HCT116 (cell line): ENCODE results near the gene CCR5AS.

Source experiments
- ATAC-seq: fragments of 200-7000 bp; cut with Tn5 transposase; 2 replicates; pipeline ENCODE4 v1.9.1; 2020; ENCODE audit warnings: mild to moderate bottlenecking, moderate library complexity
- BruUV-seq: library from RNA; stranded (reverse); fragments of 400-500 nt; replicated peaks from 2 replicates; lab custom pipeline; 2021; lab: Mats Ljungman, UMichigan
- CTCF ChIA-PET: fragments of 300-600 bp; sonication (Branson Sonifier 250); formaldehyde crosslinking; loops from one replicate; lab custom pipeline; 2021; ENCODE audit warnings: antibody characterized with exemption; lab: Charles Lee
- POLR2A ChIA-PET: fragments of 300-600, 350-600 bp; sonication (Branson Sonifier 250); formaldehyde crosslinking; loops from one replicate; lab custom pipeline; 2021; ENCODE audit warnings: antibody characterized with exemption; lab: Charles Lee
- RAD21 ChIA-PET, 2 experiments: fragments of 300-600 bp; sonication (Branson Sonifier 250); formaldehyde crosslinking; loops; one replicate each; lab custom pipeline; 2023; ENCODE audit warnings: low total read pairs in 2 of 2; ENCODE audit not compliant: uncharacterized antibody in 2 of 2, unreplicated experiment in 2 of 2, low non-redundant PET in 1 of 2; lab: Charles Lee
- DNase-seq: peaks from one replicate; pipeline ENCODE4 v3.0.0-alpha.2; 2010; ENCODE audit warnings: low read depth, low spot score
- H2AFZ ChIP-seq: fragments of 200-600 bp; shearing (Covaris generic), sonication (generic); 2 replicates; pipeline ENCODE4 v1.6.1; 2017; ENCODE audit warnings: low read depth, mixed run types, mixed read lengths, antibody characterized with exemption, low read length; ENCODE audit not compliant: poor library complexity, severe bottlenecking
- H3K27ac ChIP-seq: 2 replicates; pipeline ENCODE4 v1.5.1; 2012; ENCODE audit warnings: low read depth, low read length
- H3K27me3 ChIP-seq: fragments of 200-600 bp; sonication (generic); 2 replicates; pipeline ENCODE4 v1.6.1; 2016; ENCODE audit warnings: mixed run types, low read length, mixed read lengths; ENCODE audit not compliant: insufficient read depth
- H3K36me3 ChIP-seq, 2 experiments: fragments of 200-500 bp in 1 of 2; fragments of 200-600 bp in 1 of 2; sonication (Bioruptor generic) in 1 of 2; sonication (generic) in 1 of 2; 2 replicates each; pipeline versions ENCODE4 v1.5.1 to v1.6.1; 2014 to 2016; ENCODE audit warnings: low read length in 2 of 2, inconsistent platforms in 1 of 2, mixed read lengths in 1 of 2, mixed run types in 1 of 2; ENCODE audit not compliant: insufficient read depth in 2 of 2, control insufficient read depth in 1 of 2
- H3K4me1 ChIP-seq, 2 experiments: fragments of 200-600 bp in 1 of 2; sonication (generic) in 1 of 2; 2 replicates each; pipeline versions ENCODE4 v1.5.1 to v1.6.1; 2012 to 2017; ENCODE audit warnings: low read length in 2 of 2, inconsistent platforms in 1 of 2, mild to moderate bottlenecking in 1 of 2, mixed read lengths in 1 of 2, mixed run types in 1 of 2, moderate library complexity in 1 of 2; ENCODE audit not compliant: insufficient read depth in 2 of 2, control insufficient read depth in 1 of 2
- H3K4me2 ChIP-seq: fragments of 200-600 bp; sonication (generic); 2 replicates; pipeline ENCODE4 v1.6.1; 2017; ENCODE audit warnings: mixed run types, low read length, mixed read lengths
- H3K4me3 ChIP-seq, 2 experiments: fragments of 200-600 bp in 1 of 2; sonication (generic) in 1 of 2; replicated peaks in 1 of 2; 2 replicates each; pipeline ENCODE4 v1.5.1; 2011 to 2016; ENCODE audit warnings: low read length in 2 of 2, control low read depth in 1 of 2, low read depth in 1 of 2, mild to moderate bottlenecking in 1 of 2, mixed read lengths in 1 of 2, mixed run types in 1 of 2
- H3K79me2 ChIP-seq: fragments of 200-600 bp; sonication (generic); 2 replicates; pipeline ENCODE4 v1.6.1; 2017; ENCODE audit warnings: mild to moderate bottlenecking, mixed run types, low read length, moderate library complexity, mixed read lengths; ENCODE audit not compliant: insufficient read depth
- H3K9ac ChIP-seq: fragments of 200-600 bp; sonication (generic); 2 replicates; pipeline ENCODE4 v1.6.1; 2016; ENCODE audit warnings: low read length, mixed read lengths
- H3K9me2 ChIP-seq: fragments of 200-600 bp; sonication (generic), shearing (Covaris generic); 2 replicates; pipeline ENCODE4 v1.6.1; 2017; ENCODE audit warnings: mixed run types, mild to moderate bottlenecking, moderate library complexity; ENCODE audit not compliant: insufficient read depth
- H3K9me3 ChIP-seq, 2 experiments: fragments of 200-500 bp in 1 of 2; fragments of 200-600 bp in 1 of 2; sonication (Bioruptor generic) in 1 of 2; sonication (generic) in 1 of 2; 2 replicates each; pipeline ENCODE4 v1.6.1; 2014 to 2017; ENCODE audit warnings: low read length in 2 of 2, mixed read lengths in 2 of 2, inconsistent platforms in 1 of 2, low read depth in 1 of 2, mild to moderate bottlenecking in 1 of 2, mixed run types in 1 of 2, moderate library complexity in 1 of 2; ENCODE audit not compliant: control insufficient read depth in 1 of 2, insufficient read depth in 1 of 2
- H4K20me1 ChIP-seq: fragments of 200-600 bp; sonication (generic), shearing (Covaris generic); 2 replicates; pipeline ENCODE4 v1.6.1; 2017; ENCODE audit warnings: mixed run types, mild to moderate bottlenecking, moderate library complexity; ENCODE audit not compliant: insufficient read depth
- ATF3 ChIP-seq: IDR thresholded peaks from 2 replicates; pipeline ENCODE4 v1.6.1; 2012
- CBX3 ChIP-seq: IDR thresholded peaks from 2 replicates; pipeline ENCODE4 v1.6.1; 2012; ENCODE audit warnings: low read depth
- CTCF ChIP-seq, 3 experiments: fragments of 200-600 bp in 1 of 3; sonication (generic) in 1 of 3; IDR thresholded peaks in 2 of 3; conservative IDR thresholded peaks in 1 of 3; 2 replicates each; pipeline ENCODE4 v1.5.1; 2012 to 2017; ENCODE audit warnings: low read depth in 2 of 3, low read length in 2 of 3, antibody characterized with exemption in 1 of 3, borderline replicate concordance in 1 of 3, control low read depth in 1 of 3, mild to moderate bottlenecking in 1 of 3, mixed read lengths in 1 of 3, mixed run types in 1 of 3, moderate library complexity in 1 of 3; ENCODE audit not compliant: insufficient read depth in 1 of 3
- ELF1 ChIP-seq: IDR thresholded peaks from 2 replicates; pipeline ENCODE4 v1.6.1; 2012; ENCODE audit warnings: low read depth, borderline replicate concordance
- EZH2 ChIP-seq: fragments of 200-600 bp; sonication (generic); IDR thresholded peaks from 2 replicates; pipeline ENCODE4 v1.6.1; 2017; ENCODE audit warnings: antibody characterized with exemption, mixed run types
- FOSL1 ChIP-seq: IDR thresholded peaks from 2 replicates; pipeline ENCODE4 v1.6.1; 2012; ENCODE audit warnings: low read depth
- JUND ChIP-seq: IDR thresholded peaks from 2 replicates; pipeline ENCODE4 v1.6.1; 2012
- MAX ChIP-seq: IDR thresholded peaks from 2 replicates; pipeline ENCODE4 v1.6.1; 2012
- POLR2AphosphoS5 ChIP-seq: IDR thresholded peaks from 2 replicates; pipeline ENCODE4 v1.6.1; 2011; ENCODE audit warnings: mild to moderate bottlenecking, low read depth, low read length, moderate library complexity
- SIN3A ChIP-seq: IDR thresholded peaks from 2 replicates; pipeline ENCODE4 v1.6.1; 2012; ENCODE audit warnings: low read depth
- YY1 ChIP-seq: IDR thresholded peaks from 2 replicates; pipeline ENCODE4 v1.6.1; 2011; ENCODE audit warnings: low read length, low read depth, moderate library complexity, mild to moderate bottlenecking; ENCODE audit not compliant: insufficient replicate concordance; ENCODE audit errors: extremely low read depth
- ZFX ChIP-seq: fragments of 450-650 bp; IDR thresholded peaks from 2 replicates; pipeline ENCODE4 v1.6.1; 2017
- ZNF274 ChIP-seq: fragments of 200-500 bp; sonication (Bioruptor generic); IDR thresholded peaks from 2 replicates; pipeline ENCODE4 v1.6.1; 2014; ENCODE audit warnings: mild to moderate bottlenecking, low read depth, low read length, inconsistent platforms
- intact Hi-C: fragments of 100-400 bp; cut with micrococcal nuclease; formaldehyde crosslinking; loops from 2 replicates; pipeline ENCODE4 v1.10.0; 2022

Gene CCR5AS

GRCh38 chr3:46395210-46395661 lies 11.6 kb downstream of the CCR5AS start:
- ChIA-PET POLR2A (no interaction called here), CTCF (no interaction called here), RAD21 (no interaction called here)
- Histone ChIP-seq H3K9me2 (no peaks in the 10 kb centered on the region), H3K4me1 (no peaks in the 10 kb centered on the region), H3K36me3 (no peaks in the 10 kb centered on the region), H2AFZ (no peak overlapping the region), H3K79me2 (no peaks in the 10 kb centered on the region), H4K20me1 (no peaks in the 10 kb centered on the region), H3K9ac (no peak overlapping the region), H3K9me3 (no peaks in the 10 kb centered on the region), H3K4me2 (no peak overlapping the region), H3K27me3 (no peaks in the 10 kb centered on the region), H3K27ac (no peak overlapping the region), H3K4me3 (no peak overlapping the region)
- intact Hi-C loops = no loop called here
- BruUV-seq = no TSS peak
- peak; percentile 72 for ATAC-seq
- no peak for DNase-seq
- TF ChIP-seq ZFX (no peak), POLR2AphosphoS5 (no peak), CBX3 (no peak), CTCF (IDR thresholded peaks at IDR 0.05 in 2 of 3, conservative IDR thresholded peaks at IDR 0.05 in 1 of 3; ENCODE audit: borderline replicate concordance in 1 of 3, insufficient read depth in 1 of 3, low read depth in 2 of 3, low read length in 2 of 3) (peak in 2 of 3 experiments; percentile 36 to 38; a peak in 4 of 6 replicates), SIN3A (no peak)

- no peaks in the 10 kb centered on the region for H3K9me3 ChIP-seq
- no TSS peak for BruUV-seq
- no peaks in the 10 kb centered on the region for H3K9me2 ChIP-seq
- no peak overlapping the region for H3K4me2 ChIP-seq
- DNase-seq (no peak), ATAC-seq (peak; percentile 32; the same call in 1 of the 2 replicates)
- intact Hi-C loops = no loop called here
- no peak overlapping the region for H2AFZ ChIP-seq
- H4K20me1 ChIP-seq = no peaks in the 10 kb centered on the region
- POLR2A ChIA-PET = no interaction called here
- H3K36me3 ChIP-seq = no peaks in the 10 kb centered on the region
- no peak overlapping the region for H3K27ac ChIP-seq
- H3K4me1 ChIP-seq = no peaks in the 10 kb centered on the region
- RAD21 ChIA-PET = interaction anchor here in 1 of 2 experiments (0.6 kb wide), 1 partner anchor 1140 kb away, joined by 3 read pairs; no protein-coding TSS in a partner anchor
- H3K79me2 ChIP-seq = no peaks in the 10 kb centered on the region
- H3K4me3 ChIP-seq = no peak overlapping the region
- no peaks in the 10 kb centered on the region for H3K27me3 ChIP-seq
- H3K9ac ChIP-seq = no peak overlapping the region
- CTCF ChIA-PET = no interaction called here
- TF ChIP-seq ELF1 (no peak), MAX (no peak), JUND (no peak), POLR2AphosphoS5 (no peak), YY1 (no peak), FOSL1 (no peak), ATF3 (no peak), CTCF (IDR thresholded peaks at IDR 0.05 in 2 of 3, conservative IDR thresholded peaks at IDR 0.05 in 1 of 3; ENCODE audit: borderline replicate concordance in 1 of 3, insufficient read depth in 1 of 3, low read depth in 2 of 3, low read length in 2 of 3) (no peak), ZNF274 (no peak), EZH2 (no peak)
Observed at GRCh38 chr3:46393554-46394434, 13.1 kb downstream of the CCR5AS start.
